Neutrophil (primary cell): ENCODE measurements around the gene SMPDL3B.

Experiments used
- H3K27ac ChIP-seq: fragments of 200-600 bp; sonication (generic); 2 replicates; pipeline ENCODE4 v1.5.1; 2016; ENCODE audit warnings: mild to moderate bottlenecking, moderate library complexity
- H3K27me3 ChIP-seq: fragments of 200-600 bp; sonication (generic); 2 replicates; pipeline ENCODE4 v1.6.0; 2016; ENCODE audit warnings: mild to moderate bottlenecking
- H3K36me3 ChIP-seq: fragments of 200-600 bp; sonication (generic); 2 replicates; pipeline ENCODE4 v1.5.1; 2017
- H3K4me1 ChIP-seq, 2 experiments: fragments of 200-600 bp in 1 of 2; sonication (generic) in 1 of 2; 1 replicate in 1 of 2; 2 replicates in 1 of 2; pipeline versions ENCODE4 v1.5.1 to v1.6.1; 2013 to 2016; ENCODE audit warnings: low read depth in 1 of 2, low read length in 1 of 2, mild to moderate bottlenecking in 1 of 2, moderate library complexity in 1 of 2; ENCODE audit not compliant: control insufficient read depth in 1 of 2, insufficient read depth in 1 of 2
- H3K4me3 ChIP-seq, 2 experiments: fragments of 200-600 bp in 1 of 2; sonication (generic) in 1 of 2; 1 replicate in 1 of 2; 2 replicates in 1 of 2; pipeline ENCODE4 v1.5.1; 2013 to 2016; ENCODE audit warnings: low read depth in 1 of 2, low read length in 1 of 2, mild to moderate bottlenecking in 1 of 2, moderate library complexity in 1 of 2
- H3K9me3 ChIP-seq: fragments of 200-600 bp; sonication (generic); 2 replicates; pipeline ENCODE4 v1.5.1; 2016
- CTCF ChIP-seq: fragments of 200-600 bp; sonication (generic); IDR thresholded peaks from 2 replicates; pipeline ENCODE4 v1.5.1; 2016; ENCODE audit warnings: antibody characterized with exemption

The SMPDL3B gene

GRCh38 chr1:27972141-27972540, 37.3 kb downstream of the SMPDL3B start:
- no peak overlapping the region for H3K27ac ChIP-seq
- peaks cover 45% of the 10 kb centered on the region for H3K36me3 ChIP-seq
- no peak overlapping the region for H3K4me3 ChIP-seq
- TF ChIP-seq CTCF = no peak
- no peaks in the 10 kb centered on the region for H3K9me3 ChIP-seq
- no peaks in the 10 kb centered on the region for H3K4me1 ChIP-seq
- H3K27me3 ChIP-seq = no peaks in the 10 kb centered on the region

- Histone ChIP-seq H3K27me3 (no peaks in the 10 kb centered on the region), H3K4me3 (no peak overlapping the region), H3K9me3 (no peaks in the 10 kb centered on the region), H3K36me3 (peaks cover 32% of the 10 kb centered on the region), H3K4me1 (peaks cover 1% of the 10 kb centered on the region in 2 experiments), H3K27ac (no peak overlapping the region)
- no peak for TF ChIP-seq CTCF
Observed at GRCh38 chr1:27973771-27974416, 39.1 kb downstream of the SMPDL3B start.

- no peaks in the 10 kb centered on the region for H3K9me3 ChIP-seq
- H3K4me3 ChIP-seq = no peak overlapping the region
- no peak overlapping the region for H3K27ac ChIP-seq
- TF ChIP-seq CTCF = no peak
- peaks cover 29% of the 10 kb centered on the region for H3K36me3 ChIP-seq
- H3K4me1 ChIP-seq = peaks cover 6% of the 10 kb centered on the region in 2 experiments
- no peaks in the 10 kb centered on the region for H3K27me3 ChIP-seq
Observed at GRCh38 chr1:27974417-27974781, 39.6 kb downstream of the SMPDL3B start.

- no peaks in the 10 kb centered on the region for H3K9me3 ChIP-seq
- H3K4me1 ChIP-seq = peaks cover 11 to 12% of the 10 kb centered on the region in 2 experiments
- H3K36me3 ChIP-seq = peaks cover 18% of the 10 kb centered on the region
- peak overlapping the region; percentile 83 for H3K27ac ChIP-seq
- peak overlapping the region in 1 of 2 experiments; percentile 39 for H3K4me3 ChIP-seq
- no peaks in the 10 kb centered on the region for H3K27me3 ChIP-seq
- peak; percentile 80 for TF ChIP-seq CTCF
Observed at GRCh38 chr1:27979151-27979858, 44.5 kb downstream of the SMPDL3B start.

- peak overlapping the region; percentile 83 for H3K27ac ChIP-seq
- no peaks in the 10 kb centered on the region for H3K9me3 ChIP-seq
- H3K36me3 ChIP-seq = peaks cover 15% of the 10 kb centered on the region
- no peak for TF ChIP-seq CTCF
- peaks cover 11 to 12% of the 10 kb centered on the region in 2 experiments for H3K4me1 ChIP-seq
- no peak overlapping the region for H3K4me3 ChIP-seq
- no peaks in the 10 kb centered on the region for H3K27me3 ChIP-seq
Observed at GRCh38 chr1:27979859-27980201, 45.0 kb downstream of the SMPDL3B start.
